Tibial nerve (tissue), 4 donors: Measurements from ENCODE around the gene SPRYD3. TPM values are rescaled to one million over a fixed set of nuclear protein-coding genes. Genes with fewer than 3 reads are reported as not detected.

Source experiments
- DNase-seq, 2 donors: peaks; one replicate each; pipeline ENCODE4 v3.0.0-alpha.2; 2019; ENCODE audit warnings: low spot score in 2 of 2
- H3K27ac ChIP-seq, 4 donors: fragments of 200-600 bp; sonication (generic) in 3 of 4; one replicate each; pipeline ENCODE4 v1.5.1; 2017 to 2019; ENCODE audit warnings: mild to moderate bottlenecking in 1 of 4
- H3K27me3 ChIP-seq, 2 donors: fragments of 200-600 bp; sonication (generic) in 1 of 2; one replicate each; pipeline versions ENCODE4 v1.5.1 to v1.6.0; 2017 to 2019
- H3K36me3 ChIP-seq, 3 donors: fragments of 200-600 bp; sonication (generic); one replicate each; pipeline ENCODE4 v1.5.1; 2018 to 2019
- H3K4me1 ChIP-seq, 4 donors: fragments of 200-600 bp; sonication (generic) in 3 of 4; one replicate each; pipeline ENCODE4 v1.5.1; 2017 to 2019
- H3K4me3 ChIP-seq, 4 donors: fragments of 200-600 bp; sonication (generic) in 3 of 4; one replicate each; pipeline ENCODE4 v1.5.1; 2017 to 2019; ENCODE audit warnings: mild to moderate bottlenecking in 1 of 4, moderate library complexity in 1 of 4
- H3K9me3 ChIP-seq, 4 donors: fragments of 200-600 bp; sonication (generic) in 3 of 4; one replicate each; pipeline ENCODE4 v1.5.1; 2017 to 2019
- EP300 ChIP-seq, 2 donors: sonication (generic); formaldehyde crosslinking; IDR thresholded peaks; one replicate each; pipeline ENCODE4 v1.6.1; 2017; ENCODE audit warnings: antibody characterized with exemption in 2 of 2, mild to moderate bottlenecking in 1 of 2
- POLR2A ChIP-seq, 2 donors: fragments of 450-650 bp; IDR thresholded peaks; one replicate each; pipeline ENCODE4 v1.6.1; 2017; ENCODE audit warnings: antibody characterized with exemption in 2 of 2, mild to moderate bottlenecking in 2 of 2, moderate library complexity in 2 of 2
- WGBS, 2 donors: methylation state at CpG; one replicate each; pipeline ENCODE4 v1.1.5; 2018; 5-methylcytosine and 5-hydroxymethylcytosine counted together
- total RNA-seq, 4 donors: library from RNA; depleted of rRNA; stranded (reverse); fragments of >200 nt; gene quantifications; one replicate each; pipeline ENCODE4 v1.1.0, GENCODE V29; 2016
- TF ChIP-seq, protein P1 (sequence below), 5 experiments: fragments of 200-600 bp in 3 of 5; fragments of 450-650 bp in 2 of 5; sonication (generic) in 3 of 5; IDR thresholded peaks; one replicate each; pipeline ENCODE4 v1.5.1; 2016 to 2019; ENCODE audit warnings: antibody characterized with exemption in 5 of 5, mild to moderate bottlenecking in 3 of 5, moderate library complexity in 2 of 5

Gene SPRYD3
- total RNA-seq, 4 donors from 2014 or later = 51.8 to 57.0 (median 54.3) TPM

DNA sequence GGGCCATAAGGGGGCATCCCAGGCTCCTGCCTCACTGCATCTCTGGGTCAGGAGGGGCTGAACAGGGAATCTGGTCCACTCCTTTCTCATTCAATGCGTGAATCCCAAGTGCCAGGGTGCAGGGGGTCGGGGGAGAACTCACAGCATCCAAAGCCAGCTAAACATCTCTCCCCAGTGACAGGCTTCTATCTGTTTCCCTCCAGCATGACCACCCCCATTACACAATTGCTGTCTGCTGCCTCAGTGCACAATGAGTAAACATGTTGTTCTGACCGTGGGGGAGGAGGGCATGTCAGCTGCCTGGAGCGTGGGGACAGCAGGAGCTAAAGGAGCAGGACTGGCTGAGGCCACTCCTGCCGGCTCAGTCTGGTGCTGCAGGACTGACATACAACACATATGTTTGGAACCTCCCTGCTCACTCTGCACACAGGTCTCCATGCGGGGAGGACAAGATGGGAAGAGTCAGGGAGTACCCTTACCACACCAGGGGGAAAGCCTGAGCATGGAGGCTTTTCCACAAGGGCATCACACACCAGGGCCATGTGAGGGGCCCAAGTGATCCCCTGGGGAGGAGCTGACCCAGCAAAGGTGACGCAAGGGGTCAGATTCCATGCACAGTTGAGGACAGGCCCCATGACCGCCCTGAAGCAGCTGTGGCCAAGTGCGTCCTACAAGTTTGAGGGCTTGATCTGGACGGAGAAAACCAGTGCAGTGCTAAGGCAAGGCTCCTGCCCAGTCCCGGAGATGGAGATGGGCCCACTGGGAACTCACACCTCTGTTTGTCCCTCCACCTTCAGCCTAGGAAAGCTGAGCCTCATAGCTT lies 27.9 kb downstream of the SPRYD3 start:
- H3K4me1 ChIP-seq = peaks cover 4 to 79% (median 57%) of the 10 kb centered on the region in 4 donors
- 9 to 14% methylated on average over 11 of the region's 11 CpGs for WGBS, 2 donors
- no peaks in the 10 kb centered on the region for H3K9me3 ChIP-seq
- H3K36me3 ChIP-seq = peaks cover 0 to 23% (median 5%) of the 10 kb centered on the region in 3 donors
- no peaks in the 10 kb centered on the region for H3K27me3 ChIP-seq
- peak; percentile 82 to 85 for DNase-seq
- TF ChIP-seq EP300 (IDR thresholded peaks at IDR 0.05) = peak; percentile 83 to 99
- TF ChIP-seq, protein P1, sequence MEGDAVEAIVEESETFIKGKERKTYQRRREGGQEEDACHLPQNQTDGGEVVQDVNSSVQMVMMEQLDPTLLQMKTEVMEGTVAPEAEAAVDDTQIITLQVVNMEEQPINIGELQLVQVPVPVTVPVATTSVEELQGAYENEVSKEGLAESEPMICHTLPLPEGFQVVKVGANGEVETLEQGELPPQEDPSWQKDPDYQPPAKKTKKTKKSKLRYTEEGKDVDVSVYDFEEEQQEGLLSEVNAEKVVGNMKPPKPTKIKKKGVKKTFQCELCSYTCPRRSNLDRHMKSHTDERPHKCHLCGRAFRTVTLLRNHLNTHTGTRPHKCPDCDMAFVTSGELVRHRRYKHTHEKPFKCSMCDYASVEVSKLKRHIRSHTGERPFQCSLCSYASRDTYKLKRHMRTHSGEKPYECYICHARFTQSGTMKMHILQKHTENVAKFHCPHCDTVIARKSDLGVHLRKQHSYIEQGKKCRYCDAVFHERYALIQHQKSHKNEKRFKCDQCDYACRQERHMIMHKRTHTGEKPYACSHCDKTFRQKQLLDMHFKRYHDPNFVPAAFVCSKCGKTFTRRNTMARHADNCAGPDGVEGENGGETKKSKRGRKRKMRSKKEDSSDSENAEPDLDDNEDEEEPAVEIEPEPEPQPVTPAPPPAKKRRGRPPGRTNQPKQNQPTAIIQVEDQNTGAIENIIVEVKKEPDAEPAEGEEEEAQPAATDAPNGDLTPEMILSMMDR (IDR thresholded peaks at IDR 0.05) = peak; percentile 26 to 83 (median 43)
- peak; percentile 65 to 84 for TF ChIP-seq POLR2A (IDR thresholded peaks at IDR 0.05)
- peak overlapping the region; percentile 54 to 89 (median 70) for H3K4me3 ChIP-seq
- peak overlapping the region; percentile 94 to 100 (median 97) for H3K27ac ChIP-seq

DNA sequence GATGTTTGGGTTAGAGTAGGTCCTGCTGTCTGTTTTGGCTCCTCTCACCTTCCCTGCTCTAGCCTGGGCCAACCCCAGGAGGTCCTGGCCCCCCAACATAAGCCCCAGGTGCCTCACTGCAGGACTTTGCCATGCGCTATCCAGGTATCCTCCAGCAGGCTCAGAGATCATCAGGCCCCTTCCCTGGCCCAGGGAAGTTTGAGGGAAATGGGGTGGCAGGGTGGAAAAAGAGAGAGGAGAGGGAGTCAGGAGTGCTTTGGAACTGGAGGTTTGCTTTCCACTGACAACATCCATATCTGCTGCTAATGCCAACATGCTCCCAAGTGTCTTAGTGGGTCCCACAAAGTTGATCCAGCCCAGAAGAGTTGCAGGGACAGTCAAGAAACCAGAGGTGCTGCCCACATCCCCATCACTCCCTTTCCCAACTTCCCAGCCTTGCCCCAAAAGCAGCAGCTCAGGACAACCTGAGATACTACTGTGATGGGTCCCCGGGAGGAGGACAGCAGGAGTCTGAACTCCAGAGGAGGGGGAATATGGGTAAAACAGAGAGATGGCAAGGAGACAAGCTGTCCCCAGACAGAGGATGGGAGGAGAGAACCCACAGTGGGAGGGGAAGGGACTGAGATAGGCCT lies 28.6 kb downstream of the SPRYD3 start:
- H3K27ac ChIP-seq = peak overlapping the region; percentile 94 to 100 (median 97)
- peaks cover 4 to 79% (median 61%) of the 10 kb centered on the region in 4 donors for H3K4me1 ChIP-seq
- H3K4me3 ChIP-seq = peak overlapping the region; percentile 54 to 89 (median 70)
- no peaks in the 10 kb centered on the region for H3K9me3 ChIP-seq
- no peak for TF ChIP-seq EP300 (IDR thresholded peaks at IDR 0.05)
- no peak for TF ChIP-seq POLR2A (IDR thresholded peaks at IDR 0.05)
- TF ChIP-seq, protein P1 (IDR thresholded peaks at IDR 0.05) = no peak
- DNase-seq = peak; percentile 13 to 15
- 35 to 43% methylated on average over 2 of the region's 2 CpGs for WGBS, 2 donors
- H3K27me3 ChIP-seq = no peaks in the 10 kb centered on the region
- H3K36me3 ChIP-seq = peaks cover 0 to 16% (median 4%) of the 10 kb centered on the region in 3 donors

DNA sequence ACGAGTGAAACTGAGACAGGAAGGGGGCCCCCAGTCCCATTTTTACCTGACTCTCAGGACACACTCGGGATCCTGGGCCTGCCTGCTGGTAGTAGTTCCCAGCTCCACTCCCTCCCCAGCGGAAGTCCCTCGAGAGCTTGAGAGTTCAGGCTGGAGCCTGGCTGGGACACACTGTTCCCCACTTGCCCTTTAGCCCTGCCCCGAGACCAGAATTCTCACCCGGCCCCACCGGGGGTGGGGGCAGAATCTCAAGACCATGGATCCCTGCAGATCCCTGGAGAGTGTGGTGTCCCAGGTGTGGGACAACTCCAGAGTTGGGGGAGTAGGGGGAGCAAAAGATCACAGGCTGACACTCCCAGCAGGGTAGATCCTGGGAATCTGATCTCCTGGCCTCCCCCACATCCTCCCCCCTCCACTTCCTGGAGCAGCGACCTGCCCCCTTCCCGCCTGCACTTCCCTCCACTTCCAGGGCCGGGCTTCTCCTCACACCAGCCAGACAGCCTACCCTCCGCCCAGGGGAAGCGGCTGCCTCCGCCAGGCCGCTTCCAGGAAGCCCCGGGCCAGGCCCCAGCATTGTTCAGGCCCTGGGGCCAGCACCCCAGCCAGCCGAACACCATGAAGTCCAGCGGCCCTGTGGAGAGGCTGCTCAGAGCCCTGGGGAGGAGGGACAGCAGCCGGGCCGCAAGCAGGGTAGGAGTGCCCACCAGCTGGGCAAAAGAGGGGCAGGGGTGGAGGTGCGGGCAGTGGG lies 29.4 kb downstream of the SPRYD3 start, which contains the start of gene TNS2:
TSS of gene TNS2 (plus strand) at position 495 of the 748 bp plus-strand sequence. CDS start at position 616, 121 bp downstream.
- H3K4me1 ChIP-seq = peaks cover 4 to 79% (median 61%) of the 10 kb centered on the region in 4 donors
- DNase-seq = peak; percentile 87 to 90
- H3K36me3 ChIP-seq = peaks cover 0 to 9% (median 0%) of the 10 kb centered on the region in 3 donors
- peak within 1 kb of the TSS; percentile 54 to 89 (median 70) for H3K4me3 ChIP-seq
- WGBS, 2 donors = 5 to 9% methylated on average over 17 to 19 of the region's 20 CpGs
- H3K9me3 ChIP-seq = no peaks in the 10 kb centered on the region
- TF ChIP-seq, protein P1 (IDR thresholded peaks at IDR 0.05) = no peak
- peak; percentile 58 to 95 for TF ChIP-seq EP300 (IDR thresholded peaks at IDR 0.05)
- TF ChIP-seq POLR2A (IDR thresholded peaks at IDR 0.05) = peak in 1 of 2 donors; percentile 68
- peak within 1 kb of the TSS; percentile 94 to 100 (median 97) for H3K27ac ChIP-seq
- no peaks in the 10 kb centered on the region for H3K27me3 ChIP-seq

DNA sequence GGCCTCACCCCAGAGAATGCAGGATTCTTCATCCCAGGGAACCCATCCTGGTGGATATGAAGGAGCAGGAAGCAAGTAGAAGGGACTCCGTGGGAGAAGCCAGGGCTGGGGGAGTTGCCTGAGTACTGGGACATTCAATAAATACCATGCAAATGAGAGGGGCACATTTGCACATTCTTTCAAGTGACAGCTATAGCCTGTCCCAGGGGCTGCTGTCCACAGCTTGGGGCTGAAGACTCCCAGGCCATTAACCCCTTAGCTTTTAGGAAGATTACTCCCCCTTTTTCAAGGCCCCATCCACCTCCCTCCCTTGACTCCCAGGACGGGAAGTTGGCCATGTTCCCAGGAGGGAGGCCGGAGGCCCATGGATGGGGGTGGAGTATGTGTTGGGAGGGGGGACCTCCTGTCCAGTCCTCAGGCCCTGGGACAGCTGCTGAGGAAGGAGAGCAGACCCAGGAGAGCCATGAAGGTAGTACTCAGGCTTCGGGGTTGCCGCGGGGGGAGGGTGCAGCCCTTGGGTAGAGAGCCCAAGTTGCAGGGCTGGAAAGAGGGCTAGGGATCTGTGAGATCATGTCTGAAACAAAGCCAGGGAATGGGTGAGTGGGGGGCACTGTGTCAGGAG lies 30.3 kb downstream of the SPRYD3 start:
- no peaks in the 10 kb centered on the region for H3K27me3 ChIP-seq
- H3K36me3 ChIP-seq = peaks cover 0 to 9% (median 0%) of the 10 kb centered on the region in 3 donors
- peak in 1 of 2 donors; percentile 68 for DNase-seq
- no peak for TF ChIP-seq EP300 (IDR thresholded peaks at IDR 0.05)
- TF ChIP-seq POLR2A (IDR thresholded peaks at IDR 0.05) = peak in 1 of 2 donors; percentile 6
- H3K27ac ChIP-seq = peak overlapping the region; percentile 94 to 100 (median 97)
- H3K9me3 ChIP-seq = no peaks in the 10 kb centered on the region
- WGBS, 2 donors = 5% methylated on average over 5 to 6 of the region's 6 CpGs
- peak overlapping the region; percentile 54 to 89 (median 70) for H3K4me3 ChIP-seq
- peaks cover 2 to 79% (median 62%) of the 10 kb centered on the region in 4 donors for H3K4me1 ChIP-seq
